SK-N-MC (cell line): ENCODE data around the gene DLG2.

ENCODE experiments used
- EZH2 ChIP-seq: fragments of 200-600 bp; sonication (generic); IDR thresholded peaks from one replicate; pipeline ENCODE4 v1.6.1; 2017; ENCODE audit warnings: antibody characterized with exemption
- POLR2AphosphoS5 ChIP-seq: IDR thresholded peaks from 2 replicates; pipeline ENCODE4 v1.6.1; 2012; ENCODE audit warnings: mild to moderate bottlenecking, low read depth, low read length, borderline replicate concordance

DNA sequence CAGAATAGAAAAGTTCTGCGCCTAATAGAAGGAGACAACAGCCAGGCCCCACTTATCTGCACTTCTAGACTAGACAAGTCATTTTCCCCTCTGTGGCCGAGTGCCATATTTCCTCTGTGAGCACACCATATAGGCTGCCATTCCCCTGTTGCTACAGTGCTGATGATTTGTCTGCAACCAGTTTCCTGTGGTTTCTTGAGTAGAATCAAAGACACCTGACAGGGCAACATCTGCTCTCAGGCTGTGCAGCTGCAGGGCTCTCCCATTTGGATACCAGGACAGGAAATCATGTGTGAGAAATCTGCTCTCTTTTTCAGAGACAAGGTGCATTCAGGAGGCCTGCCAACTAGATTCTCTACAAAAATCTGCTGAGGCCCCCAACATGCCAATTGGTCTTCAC, 879.3 kb downstream of the DLG2 start:
- no peak for TF ChIP-seq POLR2AphosphoS5
- no peak for TF ChIP-seq EZH2
